ENCODE data around the gene CTTN.

DNA sequence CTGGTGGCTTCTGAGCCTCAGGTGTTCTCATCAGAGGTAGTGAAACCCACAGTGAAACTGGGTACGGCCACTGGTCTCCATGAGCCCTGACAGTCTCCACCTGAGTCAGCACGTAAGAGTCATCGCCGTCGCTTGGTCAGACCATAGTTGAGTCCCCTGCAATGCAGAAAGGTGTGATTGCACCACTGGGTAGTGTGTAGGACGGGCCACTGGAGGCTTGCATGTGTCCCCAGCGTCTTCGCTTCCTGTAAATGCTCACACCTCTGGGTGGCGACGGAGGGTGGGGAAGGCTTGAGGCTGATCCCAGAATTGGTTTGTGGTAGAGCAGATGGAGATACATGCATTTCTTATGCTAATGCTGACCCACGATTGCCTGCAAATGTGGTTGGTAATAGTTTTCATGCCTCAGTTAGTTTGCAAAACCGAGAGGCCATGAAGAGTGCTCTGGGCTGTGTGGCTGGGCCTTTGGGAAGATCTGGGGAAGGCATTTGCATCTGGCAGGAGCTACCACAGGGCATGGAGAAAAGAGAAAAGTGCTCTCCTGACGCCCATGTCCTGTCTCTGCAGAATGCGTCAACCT is 26.5 kb downstream of the CTTN start:
- TF ChIP-seq, protein P1, sequence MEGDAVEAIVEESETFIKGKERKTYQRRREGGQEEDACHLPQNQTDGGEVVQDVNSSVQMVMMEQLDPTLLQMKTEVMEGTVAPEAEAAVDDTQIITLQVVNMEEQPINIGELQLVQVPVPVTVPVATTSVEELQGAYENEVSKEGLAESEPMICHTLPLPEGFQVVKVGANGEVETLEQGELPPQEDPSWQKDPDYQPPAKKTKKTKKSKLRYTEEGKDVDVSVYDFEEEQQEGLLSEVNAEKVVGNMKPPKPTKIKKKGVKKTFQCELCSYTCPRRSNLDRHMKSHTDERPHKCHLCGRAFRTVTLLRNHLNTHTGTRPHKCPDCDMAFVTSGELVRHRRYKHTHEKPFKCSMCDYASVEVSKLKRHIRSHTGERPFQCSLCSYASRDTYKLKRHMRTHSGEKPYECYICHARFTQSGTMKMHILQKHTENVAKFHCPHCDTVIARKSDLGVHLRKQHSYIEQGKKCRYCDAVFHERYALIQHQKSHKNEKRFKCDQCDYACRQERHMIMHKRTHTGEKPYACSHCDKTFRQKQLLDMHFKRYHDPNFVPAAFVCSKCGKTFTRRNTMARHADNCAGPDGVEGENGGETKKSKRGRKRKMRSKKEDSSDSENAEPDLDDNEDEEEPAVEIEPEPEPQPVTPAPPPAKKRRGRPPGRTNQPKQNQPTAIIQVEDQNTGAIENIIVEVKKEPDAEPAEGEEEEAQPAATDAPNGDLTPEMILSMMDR (IDR thresholded peaks at IDR 0.05) = no peak
- no peak for TF ChIP-seq POLR2A (IDR thresholded peaks at IDR 0.05)

Data from Peyer's patch (tissue), 4 donors.